Measurements from ENCODE around the gene KLK10.

- TF ChIP-seq, protein P1, sequence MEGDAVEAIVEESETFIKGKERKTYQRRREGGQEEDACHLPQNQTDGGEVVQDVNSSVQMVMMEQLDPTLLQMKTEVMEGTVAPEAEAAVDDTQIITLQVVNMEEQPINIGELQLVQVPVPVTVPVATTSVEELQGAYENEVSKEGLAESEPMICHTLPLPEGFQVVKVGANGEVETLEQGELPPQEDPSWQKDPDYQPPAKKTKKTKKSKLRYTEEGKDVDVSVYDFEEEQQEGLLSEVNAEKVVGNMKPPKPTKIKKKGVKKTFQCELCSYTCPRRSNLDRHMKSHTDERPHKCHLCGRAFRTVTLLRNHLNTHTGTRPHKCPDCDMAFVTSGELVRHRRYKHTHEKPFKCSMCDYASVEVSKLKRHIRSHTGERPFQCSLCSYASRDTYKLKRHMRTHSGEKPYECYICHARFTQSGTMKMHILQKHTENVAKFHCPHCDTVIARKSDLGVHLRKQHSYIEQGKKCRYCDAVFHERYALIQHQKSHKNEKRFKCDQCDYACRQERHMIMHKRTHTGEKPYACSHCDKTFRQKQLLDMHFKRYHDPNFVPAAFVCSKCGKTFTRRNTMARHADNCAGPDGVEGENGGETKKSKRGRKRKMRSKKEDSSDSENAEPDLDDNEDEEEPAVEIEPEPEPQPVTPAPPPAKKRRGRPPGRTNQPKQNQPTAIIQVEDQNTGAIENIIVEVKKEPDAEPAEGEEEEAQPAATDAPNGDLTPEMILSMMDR (conservative IDR thresholded peaks at IDR 0.05): no peak
- no peak for TF ChIP-seq EZH2 (IDR thresholded peaks at IDR 0.05; ENCODE audit: low read depth)
These were observed 4.4 kb upstream of the KLK10 start for GRCh38 chr19:51023946-51024345.

Data from PC-9 (cell line).